Stimulated activated CD8-positive, alpha-beta memory T cell treated with anti-CD3 and anti-CD28 coated beads, Interleukin-12 subunit alpha, Interleukin-12 subunit beta, amount 100 ng/mL, for 24 hours (primary cell): ENCODE data around the gene ATP5PO.
"Not testable (repeated sequence)": the region's sequence is repeated elsewhere in the genome, so short reads cannot be mapped to it uniquely, and the experiment has no call there.

Experiments used
- DNase-seq: peaks from one replicate; pipeline ENCODE4 v3.0.0-alpha.2; 2020; ENCODE audit errors: extremely low read depth

The ATP5PO gene

GRCh38 chr21:33869873-33870272 is 45.7 kb downstream of the ATP5PO start:
- DNase-seq, result no peak

- not testable (repeated sequence) for DNase-seq
Observed at GRCh38 chr21:33867868-33868267, 47.7 kb downstream of the ATP5PO start.

GRCh38 chr21:33866826-33867225 is 48.8 kb downstream of the ATP5PO start:
- DNase-seq, result no peak

GRCh38 chr21:33865996-33866575 is 49.5 kb downstream of the ATP5PO start:
- no peak for DNase-seq

GRCh38 chr21:33865176-33865575 is 50.4 kb downstream of the ATP5PO start:
- DNase-seq, result no peak

GRCh38 chr21:33864150-33864549 is 51.5 kb downstream of the ATP5PO start:
- no peak for DNase-seq

- not testable (repeated sequence) for DNase-seq
Observed at GRCh38 chr21:33863191-33863590, 52.4 kb downstream of the ATP5PO start.

GRCh38 chr21:33861125-33861524 is 54.5 kb downstream of the ATP5PO start:
- no peak for DNase-seq

GRCh38 chr21:33860332-33860879 is 55.2 kb downstream of the ATP5PO start:
- DNase-seq, result no peak

- DNase-seq, result no peak
Observed at GRCh38 chr21:33859373-33860102, 56.1 kb downstream of the ATP5PO start.

GRCh38 chr21:33858667-33859372 is 56.8 kb downstream of the ATP5PO start:
- DNase-seq, result no peak

- DNase-seq, result no peak
Observed at GRCh38 chr21:33857846-33858666, 57.5 kb downstream of the ATP5PO start.

- DNase-seq, result no peak
Observed at GRCh38 chr21:33856893-33857527, 58.6 kb downstream of the ATP5PO start.

GRCh38 chr21:33855190-33855589 is 60.4 kb downstream of the ATP5PO start:
- DNase-seq, result no peak

GRCh38 chr21:33854604-33855003 is 61.0 kb downstream of the ATP5PO start:
- no peak for DNase-seq
